A549 (cell line): ENCODE results near the gene A4GNT. TPM values are rescaled to one million over a fixed set of nuclear protein-coding genes. Genes with fewer than 3 reads are reported as not detected.
"Not testable (repeated sequence)": the region's sequence is repeated elsewhere in the genome, so short reads cannot be mapped to it uniquely, and the experiment has no call there.

Experiments used
- ATAC-seq, 2 experiments: fragments of 200-7000 bp in 1 of 2; fragments of >200 bp in 1 of 2; cut with Nextera tagmentation in 1 of 2; cut with Tn5 transposase in 1 of 2; 3 replicates each; pipeline versions ENCODE4 v1.8.0 to v1.9.1; 2018 to 2020; ENCODE audit warnings: mild to moderate bottlenecking in 1 of 2, moderate library complexity in 1 of 2
- CTCF ChIA-PET: fragments of 300-600 bp; sonication (Branson Sonifier 250); formaldehyde crosslinking; extraction: SDS; loops from one replicate; lab custom pipeline; 2021; ENCODE audit warnings: antibody characterized with exemption, inconsistent platforms; lab: Yijun Ruan, JAX
- POLR2A ChIA-PET: fragments of 350-600 bp; formaldehyde crosslinking; extraction: SDS; loops from one replicate; lab custom pipeline; 2021; ENCODE audit warnings: antibody characterized with exemption, inconsistent platforms; lab: Yijun Ruan, JAX
- DNase-seq, 2 experiments: peaks; one replicate each; pipeline versions ENCODE4 v3.0.0 to v3.0.0-alpha.2; 2011 to 2016; ENCODE audit warnings: low read depth in 1 of 2, low spot score in 1 of 2
- FAIRE-seq: peaks from 2 replicates; lab custom pipeline; 2011; peaks lifted over from hg19 to GRCh38; lab: Jason Lieb, UNC
- H3K27ac ChIP-seq, 2 experiments: fragments of >200 bp; sonication (Bioruptor Twin); formaldehyde crosslinking; 3 replicates each; pipeline ENCODE4 v1.5.1; 2016 to 2017
- H3K4me1 ChIP-seq: fragments of >200 bp; sonication (Bioruptor Twin); formaldehyde crosslinking; 3 replicates; pipeline ENCODE4 v1.6.1; 2016
- H3K4me2 ChIP-seq: fragments of >200 bp; sonication (Bioruptor Twin); formaldehyde crosslinking; 3 replicates; pipeline ENCODE4 v1.6.1; 2016
- H3K4me3 ChIP-seq: fragments of >200 bp; sonication (Bioruptor Twin); formaldehyde crosslinking; 3 replicates; pipeline ENCODE4 v1.5.1; 2016
- H3K9me3 ChIP-seq: fragments of >200 bp; sonication (Bioruptor Twin); formaldehyde crosslinking; 3 replicates; pipeline ENCODE4 v1.6.1; 2016
- CBX2 ChIP-seq: fragments of 200-600 bp; sonication (generic); IDR thresholded peaks from 2 replicates; pipeline ENCODE4 v1.6.1; 2016; ENCODE audit warnings: low read depth, mild to moderate bottlenecking, borderline replicate concordance
- CBX8 ChIP-seq: fragments of 200-600 bp; sonication (generic); IDR thresholded peaks from 2 replicates; pipeline ENCODE4 v1.6.1; 2016
- CTCF ChIP-seq: fragments of >200 bp; sonication (Bioruptor Twin); formaldehyde crosslinking; IDR thresholded peaks from 3 replicates; pipeline ENCODE4 v1.5.1; 2016
- EHF ChIP-seq: fragments of 250-450 bp; sonication (Bioruptor Pico); IDR thresholded peaks from 2 replicates; pipeline ENCODE4 v1.5.0; 2020; ENCODE audit warnings: mild to moderate bottlenecking
- HDAC2 ChIP-seq: fragments of 200-600 bp; sonication (generic); IDR thresholded peaks from 2 replicates; pipeline ENCODE4 v1.6.1; 2016
- HES2 ChIP-seq: fragments of >200 bp; sonication (Bioruptor Twin); formaldehyde crosslinking; IDR thresholded peaks from 2 replicates; pipeline ENCODE4 v1.6.1; 2016
- HEYL ChIP-seq: fragments of 250-450 bp; sonication (Bioruptor Pico); IDR thresholded peaks from 2 replicates; pipeline ENCODE4 v1.8.0; 2021; ENCODE audit warnings: mild to moderate bottlenecking, moderate library complexity
- HOXB13 ChIP-seq: fragments of 250-450 bp; sonication (Bioruptor Pico); IDR thresholded peaks from 2 replicates; pipeline ENCODE4 v1.5.0; 2020; ENCODE audit warnings: low read depth, mild to moderate bottlenecking, moderate library complexity
- HOXB5 ChIP-seq: fragments of 250-450 bp; sonication (Bioruptor Pico); IDR thresholded peaks from 2 replicates; pipeline ENCODE4 v1.5.0; 2020; ENCODE audit warnings: mild to moderate bottlenecking, moderate library complexity
- KDM1A ChIP-seq: fragments of 200-600 bp; sonication (generic); IDR thresholded peaks from 2 replicates; pipeline ENCODE4 v1.6.1; 2016; ENCODE audit warnings: low read depth, mild to moderate bottlenecking
- KDM5A ChIP-seq: fragments of 200-600 bp; sonication (generic); IDR thresholded peaks from 2 replicates; pipeline ENCODE4 v1.6.1; 2016; ENCODE audit warnings: antibody characterized with exemption, mild to moderate bottlenecking
- NFE2L2 ChIP-seq: fragments of 150-350 bp; conservative IDR thresholded peaks from 2 replicates; pipeline ENCODE4 v1.6.1; 2014; ENCODE audit warnings: low read length
- RAD21 ChIP-seq, 2 experiments: fragments of >200 bp in 1 of 2; sonication (Bioruptor Twin) in 1 of 2; formaldehyde crosslinking in 1 of 2; IDR thresholded peaks in 1 of 2; conservative IDR thresholded peaks in 1 of 2; 2 replicates in 1 of 2; 3 replicates in 1 of 2; pipeline ENCODE4 v1.6.1; 2012 to 2018; ENCODE audit warnings: inconsistent platforms in 1 of 2
- RNF2 ChIP-seq: fragments of 200-600 bp; sonication (generic); IDR thresholded peaks from 2 replicates; pipeline ENCODE4 v1.6.1; 2016; ENCODE audit warnings: low read depth, mild to moderate bottlenecking, antibody characterized with exemption, moderate library complexity, borderline replicate concordance
- ZC3H11A ChIP-seq: fragments of 450-650 bp; IDR thresholded peaks from 2 replicates; pipeline ENCODE4 v1.6.1; 2014; ENCODE audit warnings: antibody characterized with exemption, mild to moderate bottlenecking
- WGBS: methylation state at CpG from one replicate; pipeline ENCODE4 v1.1.6; 2017; ENCODE audit errors: missing lambda C conversion rate; 5-methylcytosine and 5-hydroxymethylcytosine counted together
- polyA plus RNA-seq, 4 experiments: library from polyadenylated mRNA; depleted of rRNA in 3 of 4; stranded (reverse); fragments of >200 nt; fragmentation: RNase III in 1 of 4; extraction: RNeasy Plus Mini Kit Qiagen cat#74134 plus additional on column Dnase treatment in 1 of 4; gene quantifications; 2 replicates in 3 of 4; 3 replicates in 1 of 4; pipeline ENCODE4 v1.2.3, GENCODE V29; 2011 to 2017

The A4GNT gene
- polyA plus RNA-seq, 2 of the 4 experiments (the other 2 are of a cell fraction): not detected

- TF ChIP-seq CTCF (no peak), CBX8 (no peak)
Measured at GRCh38 chr3:138154534-138154933, 22.3 kb upstream of the A4GNT start (continued).

- TF ChIP-seq EHF (CRISPR knock-in tag): no peak
- 0 out of 3 replicates have a peak, but pooled peaks have one; percentile 7 for TF ChIP-seq CTCF
- TF ChIP-seq HOXB5 (CRISPR knock-in tag): no peak
- Histone ChIP-seq H3K4me1 (no peaks in the 10 kb centered on the region), H3K27ac (no peak overlapping the region), H3K9me3 (no peaks in the 10 kb centered on the region), H3K4me2 (no peak overlapping the region), H3K4me3 (no peak overlapping the region)
- WGBS: 64% methylated on average over 4 of the region's 4 CpGs
- CTCF ChIA-PET: interaction anchor here (0.6 kb wide), 1 partner anchor 19 kb away, joined by 3 read pairs; no protein-coding TSS in a partner anchor
- no peak for ATAC-seq
- FAIRE-seq: no peak
- DNase-seq: no peak
- POLR2A ChIA-PET: no interaction called here
Measured at GRCh38 chr3:138148503-138148902, 16.3 kb upstream of the A4GNT start.

GRCh38 chr3:138142181-138142580 lies 10.0 kb upstream of the A4GNT start:
- WGBS: 85% methylated on average over 3 of the region's 3 CpGs
- ATAC-seq, CTCF ChIA-PET, H3K4me3 ChIP-seq, FAIRE-seq, H3K27ac ChIP-seq, H3K4me2 ChIP-seq, DNase-seq, H3K9me3 ChIP-seq, POLR2A ChIA-PET, H3K4me1 ChIP-seq: not testable (repeated sequence)

GRCh38 chr3:138140940-138141339 lies 8.8 kb upstream of the A4GNT start:
- ChIA-PET POLR2A (no interaction called here), CTCF (interaction anchor here (0.7 kb wide), 1 partner anchor 1124 kb away, joined by 3 read pairs; no protein-coding TSS in a partner anchor)
- H3K4me1 ChIP-seq: no peaks in the 10 kb centered on the region
- H3K4me2 ChIP-seq: no peak overlapping the region
- H3K4me3 ChIP-seq: no peak overlapping the region
- ATAC-seq (no peak), DNase-seq (no peak), FAIRE-seq (no peak)
- H3K27ac ChIP-seq: no peak overlapping the region
- no peaks in the 10 kb centered on the region for H3K9me3 ChIP-seq
- no peak for TF ChIP-seq RAD21 (conservative IDR thresholded peaks at IDR 0.05 in 1 of 2, IDR thresholded peaks at IDR 0.05 in 1 of 2)
- TF ChIP-seq HOXB13 (CRISPR knock-in tag): no peak
- TF ChIP-seq HDAC2: no peak
- TF ChIP-seq KDM1A: no peak
- no peak for TF ChIP-seq CBX2
- TF ChIP-seq HES2: no peak
- no peak for TF ChIP-seq NFE2L2
- TF ChIP-seq ZC3H11A: no peak
- no peak for TF ChIP-seq RNF2
- no peak for TF ChIP-seq HEYL
- no peak for TF ChIP-seq EHF (CRISPR knock-in tag)
- no peak for TF ChIP-seq KDM5A
